GM12878 (cell line): ENCODE data around the gene ITK. TPM values are rescaled to one million over a fixed set of nuclear protein-coding genes. Genes with fewer than 3 reads are reported as not detected.

Source experiments
- ATAC-seq: fragments of 200-7000 bp; cut with Tn5 transposase; 3 replicates; pipeline ENCODE4 v1.9.1; 2020; ENCODE audit warnings: mild to moderate bottlenecking, moderate library complexity
- BruUV-seq: library from RNA; stranded (reverse); fragments of 400-500 nt; replicated peaks from 2 replicates; lab custom pipeline; 2021; lab: Mats Ljungman, UMichigan
- CTCF ChIA-PET: fragments of 300-600 bp; sonication (Branson Sonifier 250); formaldehyde crosslinking; extraction: SDS; loops from one replicate; lab custom pipeline; 2021; ENCODE audit warnings: inconsistent platforms; lab: Yijun Ruan, JAX
- POLR2A ChIA-PET: fragments of 350-600 bp; formaldehyde crosslinking; extraction: SDS; loops from one replicate; lab custom pipeline; 2021; ENCODE audit warnings: inconsistent platforms; lab: Charles Lee
- RAD21 ChIA-PET: fragments of 300-600 bp; sonication (Branson Sonifier 250); formaldehyde crosslinking; loops from one replicate; lab custom pipeline; 2023; ENCODE audit warnings: antibody characterized with exemption; ENCODE audit not compliant: unreplicated experiment; lab: Charles Lee
- SMC1A ChIA-PET: fragments of 300-600 bp; sonication (Branson Sonifier 250); formaldehyde crosslinking; loops from one replicate; lab custom pipeline; 2023; ENCODE audit not compliant: unreplicated experiment, uncharacterized antibody; lab: Charles Lee
- DNase-seq: peaks from one replicate; pipeline ENCODE4 v3.0.0-alpha.2; 2011; ENCODE audit warnings: low read depth, low spot score
- FAIRE-seq: peaks from 3 replicates; lab custom pipeline; 2011; peaks lifted over from hg19 to GRCh38; lab: Jason Lieb, UNC
- H2AFZ ChIP-seq: 2 replicates; pipeline ENCODE4 v1.6.0; 2011; ENCODE audit warnings: low read depth, low read length, control low read depth; ENCODE audit not compliant: control insufficient read depth
- H3K27ac ChIP-seq: 2 replicates; pipeline ENCODE4 v1.5.1; 2011; ENCODE audit warnings: control low read depth; ENCODE audit not compliant: control insufficient read depth, insufficient read depth
- H3K27me3 ChIP-seq, 2 experiments: replicated peaks in 1 of 2; 2 replicates each; pipeline versions ENCODE4 v1.6.0 to v1.6.1; 2011; ENCODE audit warnings: low read length in 1 of 2; ENCODE audit not compliant: control insufficient read depth in 2 of 2, insufficient read depth in 2 of 2
- H3K36me3 ChIP-seq, 2 experiments: 2 replicates each; pipeline ENCODE4 v1.5.1; 2011; ENCODE audit warnings: low read length in 1 of 2; ENCODE audit not compliant: control insufficient read depth in 2 of 2, insufficient read depth in 2 of 2
- H3K4me1 ChIP-seq: 2 replicates; pipeline ENCODE4 v1.6.1; 2011; ENCODE audit warnings: mild to moderate bottlenecking, low read length, moderate library complexity, mixed read lengths; ENCODE audit not compliant: control insufficient read depth, insufficient read depth
- H3K4me2 ChIP-seq: 2 replicates; pipeline ENCODE4 v1.6.0; 2011; ENCODE audit warnings: control low read depth; ENCODE audit not compliant: control insufficient read depth, insufficient read depth
- H3K4me3 ChIP-seq: fragments of 200-600 bp; sonication (generic); 2 replicates; pipeline ENCODE4 v1.5.1; 2016
- H3K79me2 ChIP-seq: 2 replicates; pipeline ENCODE4 v1.6.0; 2011; ENCODE audit warnings: low read length; ENCODE audit not compliant: control insufficient read depth, insufficient read depth
- H3K9ac ChIP-seq: 2 replicates; pipeline ENCODE4 v1.8.0; 2011; ENCODE audit warnings: low read length, control low read depth, mixed read lengths; ENCODE audit not compliant: control insufficient read depth, insufficient read depth
- H3K9me3 ChIP-seq: replicated peaks from 3 replicates; pipeline ENCODE4 v1.5.1; 2011; ENCODE audit warnings: mild to moderate bottlenecking, low read length; ENCODE audit not compliant: control insufficient read depth, insufficient read depth
- H4K20me1 ChIP-seq: 2 replicates; pipeline ENCODE4 v1.6.0; 2011; ENCODE audit not compliant: control insufficient read depth, insufficient read depth
- CEBPZ ChIP-seq: fragments of 150-350 bp; IDR thresholded peaks from 2 replicates; pipeline ENCODE4 v1.6.1; 2016; ENCODE audit warnings: low read depth, low read length
- CHD4 ChIP-seq: fragments of 200-600 bp; sonication (generic); IDR thresholded peaks from 2 replicates; pipeline ENCODE4 v1.6.1; 2016; ENCODE audit warnings: mild to moderate bottlenecking
- MXI1 ChIP-seq: fragments of 150-350 bp; IDR thresholded peaks from 2 replicates; pipeline ENCODE4 v1.6.1; 2011; ENCODE audit warnings: low read depth, mild to moderate bottlenecking, inconsistent platforms, low read length, improper control_type of control experiment
- NFYB ChIP-seq: IDR thresholded peaks from 2 replicates; pipeline ENCODE4 v1.6.1; 2011; ENCODE audit warnings: low read depth, mild to moderate bottlenecking, low read length, improper control_type of control experiment, moderate library complexity; ENCODE audit not compliant: insufficient read depth
- NR2C2 ChIP-seq: IDR thresholded peaks from 2 replicates; pipeline ENCODE4 v1.6.1; 2011; ENCODE audit warnings: borderline replicate concordance, low read depth; ENCODE audit not compliant: control insufficient read depth, insufficient read length
- ZNF622 ChIP-seq: fragments of 450-650 bp; IDR thresholded peaks from 2 replicates; pipeline ENCODE4 v1.6.1; 2017; ENCODE audit warnings: mild to moderate bottlenecking, inconsistent platforms
- ZSCAN29 ChIP-seq: fragments of 450-650 bp; IDR thresholded peaks from 2 replicates; pipeline ENCODE4 v1.6.1; 2017; ENCODE audit warnings: mild to moderate bottlenecking, moderate library complexity
- WGBS: methylation state at CpG from one replicate; pipeline ENCODE4 v1.1.6; 2016; ENCODE audit warnings: low lambda C conversion rate; ENCODE audit not compliant: insufficient replicate concordance, insufficient coverage; ENCODE audit errors: missing lambda C conversion rate; 5-methylcytosine and 5-hydroxymethylcytosine counted together
- in situ Hi-C: fragments of 300-500 bp; cut with MboI; formaldehyde crosslinking; loops from 9 replicates; pipeline ENCODE4 v1.14.3; 2018; ENCODE audit warnings: mixed read lengths
- intact Hi-C: fragments of 100-400 bp; cut with micrococcal nuclease; formaldehyde crosslinking; loops from one replicate; pipeline ENCODE4 v1.14.2; 2022; ENCODE audit not compliant: unreplicated experiment
- polyA plus RNA-seq, 11 experiments: library from polyadenylated mRNA; depleted of rRNA in 4 of 11; unstranded in 6 of 11; stranded (reverse) in 5 of 11; fragments of >200 nt; fragmentation: Nextera tagmentation in 4 of 11; fragmentation: Illumina TruSeq in 1 of 11; extraction: Ambion mirVana in 4 of 11; extraction: Trizol in 1 of 11; gene quantifications; 1 replicate in 1 of 11; 2 replicates in 10 of 11; pipeline versions ENCODE4 v1.2.1 to v1.2.3, GENCODE V29; 2011 to 2016; ENCODE audit warnings: inconsistent platforms in 2 of 11, missing spikeins in 2 of 11, low read depth in 1 of 11
- total RNA-seq, 4 experiments: library from RNA; depleted of rRNA in 3 of 4; stranded (reverse); fragments of >200 nt in 3 of 4; fragmentation: Illumina TruSeq in 1 of 4; extraction: Trizol in 1 of 4; gene quantifications; 2 replicates each; pipeline versions ENCODE4 v1.2.1 to v1.2.3, GENCODE V29; 2013 to 2021

The ITK gene
- total and polyA plus RNA-seq, 10 of the 15 experiments (the other 5 are each of a cell fraction or from before 2014, with no cell fraction given): 0.05 to 2.4 (median 0.76) TPM

GRCh38 chr5:157236423-157236822 lies 55.8 kb downstream of the ITK start:
- CTCF ChIA-PET: interaction anchor here (0.6 to 0.7 kb wide), 2 partner anchors 16 to 28 kb away, joined by 3 read pairs; no protein-coding TSS in a partner anchor
- SMC1A ChIA-PET: interaction anchor here (0.9 to 4.7 kb wide), 3 partner anchors 13 to 88 kb away, joined by 3 to 32 read pairs (median 29); no protein-coding TSS in a partner anchor
- WGBS: 100% methylated on average over 3 of the region's 3 CpGs
- Histone ChIP-seq H3K9me3 (no peaks in the 10 kb centered on the region), H2AFZ (no peak overlapping the region), H3K27me3 (no peaks in the 10 kb centered on the region), H3K27ac (no peak overlapping the region)
- RAD21 ChIA-PET: interaction anchor here (1.4 to 1.6 kb wide), 2 partner anchors 10 to 19 kb away, joined by 4 to 5 read pairs; no protein-coding TSS in a partner anchor
- POLR2A ChIA-PET: interaction anchor here (0.8 kb wide), 1 partner anchor 19 kb away, joined by 4 read pairs; no protein-coding TSS in a partner anchor
- intact Hi-C loops: no loop called here
- no peak for FAIRE-seq
- BruUV-seq: no TSS peak
- no peak for TF ChIP-seq ZSCAN29
- TF ChIP-seq NFYB: no peak
- TF ChIP-seq NR2C2: no peak
- TF ChIP-seq MXI1: no peak
- no peak for TF ChIP-seq ZNF622
- no peak for TF ChIP-seq CEBPZ
- no peak for TF ChIP-seq CHD4
- TF ChIP-seq, all 136 proteins: peak for 0
- Histone ChIP-seq H3K36me3 (no peaks in the 10 kb centered on the region), H3K4me1 (no peaks in the 10 kb centered on the region), H4K20me1 (no peaks in the 10 kb centered on the region), H3K4me2 (no peak overlapping the region), H3K4me3 (no peak overlapping the region), H3K79me2 (no peaks in the 10 kb centered on the region), H3K9ac (no peak overlapping the region)
- no peak for DNase-seq
- in situ Hi-C loops: no loop called here
- ATAC-seq: no peak
